GM06990 (cell line): ENCODE results near the gene C8A.

Experiments
- DNase-seq: peaks from one replicate; pipeline ENCODE4 v3.0.0-alpha.2; 2011; ENCODE audit not compliant: insufficient read length; ENCODE audit errors: extremely low read depth
- H3K27me3 ChIP-seq: replicated peaks from 2 replicates; pipeline ENCODE4 v1.6.0; 2011; ENCODE audit warnings: low read length; ENCODE audit not compliant: control insufficient read depth, insufficient read depth
- H3K36me3 ChIP-seq: 2 replicates; pipeline ENCODE4 v1.5.1; 2011; ENCODE audit warnings: low read length; ENCODE audit not compliant: control insufficient read depth, insufficient read depth
- H3K4me3 ChIP-seq: replicated peaks from 2 replicates; pipeline ENCODE4 v1.5.1; 2011; ENCODE audit warnings: low read depth, mild to moderate bottlenecking, control low read depth, low read length
- CTCF ChIP-seq: IDR thresholded peaks from 2 replicates; pipeline ENCODE4 v1.5.1; 2011; ENCODE audit warnings: low read length, control low read depth, mild to moderate bottlenecking, inconsistent platforms; ENCODE audit not compliant: insufficient read depth, poor library complexity, severe bottlenecking

The C8A gene

GRCh38 chr1:56931686-56932085 lies 77.1 kb downstream of the C8A start:
- no peak overlapping the region for H3K4me3 ChIP-seq
- H3K36me3 ChIP-seq, result no peaks in the 10 kb centered on the region
- no peak for DNase-seq
- no peaks in the 10 kb centered on the region for H3K27me3 ChIP-seq
- no peak for TF ChIP-seq CTCF

- TF ChIP-seq CTCF, result no peak
- Histone ChIP-seq H3K36me3 (no peaks in the 10 kb centered on the region), H3K27me3 (no peaks in the 10 kb centered on the region)
Observed at GRCh38 chr1:56933161-56933560, 78.6 kb downstream of the C8A start.

GRCh38 chr1:56933606-56934005 lies 79.0 kb downstream of the C8A start:
- no peak overlapping the region for H3K4me3 ChIP-seq
- DNase-seq, result no peak
- no peaks in the 10 kb centered on the region for H3K27me3 ChIP-seq
- no peaks in the 10 kb centered on the region for H3K36me3 ChIP-seq
- TF ChIP-seq CTCF, result no peak

More at GRCh38 chr1:56933161-56933560, 78.6 kb downstream of the C8A start:
- DNase-seq, result no peak
- no peak overlapping the region for H3K4me3 ChIP-seq

- H3K36me3 ChIP-seq, result no peaks in the 10 kb centered on the region
- H3K4me3 ChIP-seq, result no peak overlapping the region
- no peak for DNase-seq
- TF ChIP-seq CTCF, result no peak
- no peaks in the 10 kb centered on the region for H3K27me3 ChIP-seq
Observed at GRCh38 chr1:56934430-56935060, 79.9 kb downstream of the C8A start.

GRCh38 chr1:56938646-56939045 lies 84.0 kb downstream of the C8A start:
- no peak for TF ChIP-seq CTCF
- Histone ChIP-seq H3K36me3 (no peaks in the 10 kb centered on the region), H3K27me3 (no peaks in the 10 kb centered on the region), H3K4me3 (no peak overlapping the region)
- no peak for DNase-seq

GRCh38 chr1:56939209-56939608 lies 84.6 kb downstream of the C8A start:
- TF ChIP-seq CTCF, result no peak
- DNase-seq, result no peak

More at GRCh38 chr1:56939209-56939608, 84.6 kb downstream of the C8A start:
- Histone ChIP-seq H3K36me3 (no peaks in the 10 kb centered on the region), H3K4me3 (no peak overlapping the region), H3K27me3 (no peaks in the 10 kb centered on the region)
